ENCODE data around the gene DMRTA1. TPM values are rescaled to one million over a fixed set of nuclear protein-coding genes. Genes with fewer than 3 reads are reported as not detected.
"Not testable (repeated sequence)": the region's sequence is repeated elsewhere in the genome, so short reads cannot be mapped to it uniquely, and the experiment has no call there.

Gene DMRTA1, protein sequence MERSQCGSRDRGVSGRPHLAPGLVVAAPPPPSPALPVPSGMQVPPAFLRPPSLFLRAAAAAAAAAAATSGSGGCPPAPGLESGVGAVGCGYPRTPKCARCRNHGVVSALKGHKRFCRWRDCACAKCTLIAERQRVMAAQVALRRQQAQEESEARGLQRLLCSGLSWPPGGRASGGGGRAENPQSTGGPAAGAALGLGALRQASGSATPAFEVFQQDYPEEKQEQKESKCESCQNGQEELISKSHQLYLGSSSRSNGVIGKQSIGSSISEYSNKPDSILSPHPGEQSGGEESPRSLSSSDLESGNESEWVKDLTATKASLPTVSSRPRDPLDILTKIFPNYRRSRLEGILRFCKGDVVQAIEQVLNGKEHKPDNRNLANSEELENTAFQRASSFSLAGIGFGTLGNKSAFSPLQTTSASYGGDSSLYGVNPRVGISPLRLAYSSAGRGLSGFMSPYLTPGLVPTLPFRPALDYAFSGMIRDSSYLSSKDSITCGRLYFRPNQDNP
- 0.88 and 1.8 TPM in 2 replicates for total RNA-seq

DNA sequence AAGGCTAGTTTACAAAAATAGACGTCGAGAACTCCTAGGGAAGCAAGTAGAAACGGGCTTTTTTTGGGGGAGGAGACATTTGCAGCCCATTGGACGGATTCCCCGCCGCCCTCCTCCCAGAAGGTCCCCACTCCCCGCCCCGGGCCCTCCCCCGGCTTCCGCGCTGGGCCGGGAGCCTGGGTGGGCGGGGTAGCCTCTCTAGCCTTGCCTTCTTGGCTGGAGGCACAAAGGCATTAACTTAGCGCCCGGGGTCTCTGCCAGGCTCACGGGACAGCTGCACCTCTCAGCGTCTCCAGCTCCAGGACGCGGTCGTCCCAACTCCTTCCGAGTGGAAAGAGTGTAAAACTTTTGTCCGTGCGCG is at the start of gene DMRTA1:
Gene DMRTA1, plus strand, starts transcription at position 236 of the 361 bp plus-strand sequence. CDS start 242 bp downstream, outside the sequence.
- no peak for DNase-seq (ENCODE audit: extremely low read depth, low read depth, low spot score)

DNA sequence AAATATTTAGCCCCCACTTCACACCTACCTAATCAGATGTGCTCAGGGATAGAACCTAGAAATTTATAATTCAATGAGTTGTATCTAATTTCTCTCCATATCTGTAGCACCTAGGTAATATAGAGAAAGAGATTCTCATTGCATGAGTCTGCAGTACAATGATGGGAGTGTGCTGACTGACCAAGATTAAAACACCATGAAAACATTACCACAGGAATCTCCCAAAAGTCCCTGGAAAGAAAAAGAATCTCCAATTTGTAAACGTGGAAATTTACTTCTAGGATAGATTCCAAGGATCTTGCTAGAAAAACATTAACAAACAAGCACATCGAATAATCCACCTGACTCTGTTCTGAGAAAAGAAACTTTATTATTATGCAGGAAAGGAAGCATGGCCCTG is 45.0 kb upstream of the DMRTA1 start:
- no peak for DNase-seq (ENCODE audit: extremely low read depth, low read depth, low spot score)

GRCh38 chr9:22405869-22406659 is 40.6 kb upstream of the DMRTA1 start:
- DNase-seq (ENCODE audit: extremely low read depth, low read depth, low spot score): no peak

DNA sequence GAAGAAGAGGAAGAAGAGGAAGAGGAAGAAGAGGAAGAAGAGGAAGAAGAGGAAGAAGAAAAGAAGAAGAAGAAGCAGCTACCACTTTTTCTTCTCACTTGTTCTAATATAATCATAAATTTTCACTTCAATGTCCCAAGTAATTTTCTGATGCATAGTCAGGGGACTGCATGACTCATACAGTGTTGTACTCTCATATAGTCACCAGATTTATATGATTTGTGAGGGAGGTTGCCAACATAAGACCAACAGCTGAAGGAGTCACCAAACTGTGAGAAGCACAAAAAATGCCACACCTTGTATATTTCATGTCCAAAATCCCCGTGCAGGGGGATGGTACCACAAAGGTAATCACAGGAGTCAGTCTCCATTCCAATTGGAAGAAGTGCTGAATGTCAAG is 32.7 kb upstream of the DMRTA1 start:
- no peak for DNase-seq (ENCODE audit: extremely low read depth, low read depth, low spot score)

DNA sequence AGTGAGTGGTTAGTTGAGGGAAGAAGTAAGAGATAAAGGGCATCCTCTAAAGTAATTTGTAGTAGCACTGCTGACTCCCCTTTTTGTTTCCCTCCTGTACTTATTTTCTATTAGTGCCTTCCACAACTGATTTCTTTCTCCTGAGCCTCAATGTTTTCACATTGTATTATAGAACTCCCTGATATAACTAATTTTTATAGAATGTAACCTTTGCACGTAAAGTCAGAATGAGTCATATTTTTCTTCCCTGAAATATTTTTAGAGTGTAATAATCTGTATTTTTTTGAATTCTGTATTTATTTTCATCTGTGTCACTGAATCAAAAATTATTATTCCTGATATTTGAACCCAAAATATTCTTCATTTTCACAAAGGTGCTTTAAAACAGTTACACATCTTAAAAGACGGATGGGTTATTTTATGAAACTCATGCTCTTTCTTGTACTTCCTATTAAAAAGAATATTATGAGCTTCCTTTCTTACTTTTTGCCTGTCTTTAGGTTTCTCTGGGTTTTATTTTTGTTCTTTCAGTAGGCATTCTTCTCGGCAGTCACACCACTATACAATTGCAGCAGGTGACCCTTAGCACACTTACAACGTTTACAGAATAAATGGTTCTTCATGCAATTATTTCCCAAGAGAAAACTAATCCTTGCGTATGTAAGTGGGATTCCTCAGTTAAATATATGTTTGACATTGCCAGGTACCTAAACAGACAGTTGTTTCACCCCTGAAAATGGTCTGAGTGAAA is 30.5 kb upstream of the DMRTA1 start:
- DNase-seq (ENCODE audit: extremely low read depth, low read depth, low spot score): no peak

DNA sequence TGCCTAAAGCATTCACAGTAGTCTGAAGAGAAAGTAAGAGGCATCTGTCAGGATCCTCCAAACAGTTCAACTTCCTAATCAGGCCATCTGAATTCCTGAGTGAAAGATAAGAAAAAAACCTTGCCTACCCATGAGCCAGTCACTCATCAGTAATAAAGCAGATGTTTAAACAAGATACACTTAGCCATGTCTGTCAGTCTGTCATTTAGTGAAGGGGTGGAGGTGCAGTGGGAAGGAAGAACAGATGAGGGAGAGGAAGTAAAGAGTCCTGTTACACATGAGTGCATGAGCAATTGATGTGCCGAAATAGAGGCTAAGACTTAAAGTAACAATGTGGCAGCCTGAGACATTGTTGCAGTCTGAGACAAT is 29.9 kb upstream of the DMRTA1 start:
- DNase-seq (ENCODE audit: extremely low read depth, low read depth, low spot score): no peak

- DNase-seq (ENCODE audit: extremely low read depth, low read depth, low spot score): no peak
These were observed 23.1 kb upstream of the DMRTA1 start for GRCh38 chr9:22423566-22423965.

DNA sequence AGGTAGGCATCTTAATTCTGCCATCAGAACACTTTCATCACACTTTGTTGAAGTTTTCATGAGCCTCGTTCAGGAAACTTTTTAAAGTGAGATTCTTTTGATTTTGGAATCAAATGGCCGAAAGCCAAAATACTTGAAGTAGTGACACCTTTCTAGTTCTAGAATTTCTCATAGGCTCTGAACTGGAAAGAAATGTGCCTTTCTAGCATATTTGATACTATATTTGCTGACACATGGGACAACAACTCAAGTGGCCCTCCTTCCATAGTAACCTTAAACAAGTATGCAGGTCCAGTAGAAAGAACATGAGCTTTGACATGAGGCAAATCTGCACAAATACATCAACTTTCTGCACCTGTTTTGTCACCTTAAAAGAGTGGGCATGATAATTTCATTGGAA is 22.0 kb upstream of the DMRTA1 start:
- no peak for DNase-seq (ENCODE audit: extremely low read depth, low read depth, low spot score)

- no peak for DNase-seq (ENCODE audit: extremely low read depth, low read depth, low spot score)
These were observed 21.1 kb upstream of the DMRTA1 start for GRCh38 chr9:22425551-22425950.

GRCh38 chr9:22427226-22427880 is 19.3 kb upstream of the DMRTA1 start:
- no peak for DNase-seq (ENCODE audit: extremely low read depth, low read depth, low spot score)

- DNase-seq (ENCODE audit: extremely low read depth, low read depth, low spot score): no peak
These were observed 12.9 kb upstream of the DMRTA1 start for GRCh38 chr9:22433691-22434090.

GRCh38 chr9:22435252-22435651 is 11.4 kb upstream of the DMRTA1 start:
- not testable (repeated sequence) for DNase-seq (ENCODE audit: extremely low read depth, low read depth, low spot score)

GRCh38 chr9:22437461-22438067 is 9.1 kb upstream of the DMRTA1 start:
- DNase-seq (ENCODE audit: extremely low read depth, low read depth, low spot score): not testable (repeated sequence)

DNA sequence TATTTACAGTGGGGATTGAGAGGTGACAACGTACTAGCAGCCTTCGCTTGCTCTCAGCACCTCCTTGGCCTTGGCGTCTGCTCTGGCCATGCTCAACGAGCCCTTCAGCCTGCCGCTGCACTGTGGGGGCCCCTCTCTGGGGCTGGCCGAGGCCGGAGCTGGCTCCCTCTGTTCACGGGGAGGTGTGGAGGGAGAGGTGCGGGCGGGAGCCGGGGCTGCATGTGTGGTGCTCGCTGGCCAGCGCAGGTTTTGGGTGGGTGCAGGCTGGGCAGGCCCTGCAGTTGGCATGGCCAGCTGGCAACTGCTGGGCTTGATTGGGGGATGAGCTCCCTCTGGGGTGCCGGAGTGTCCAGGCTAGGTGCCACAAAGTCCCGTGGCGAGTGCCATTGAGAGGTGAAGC is 5.8 kb upstream of the DMRTA1 start:
- no peak for DNase-seq (ENCODE audit: extremely low read depth, low read depth, low spot score)

DNA sequence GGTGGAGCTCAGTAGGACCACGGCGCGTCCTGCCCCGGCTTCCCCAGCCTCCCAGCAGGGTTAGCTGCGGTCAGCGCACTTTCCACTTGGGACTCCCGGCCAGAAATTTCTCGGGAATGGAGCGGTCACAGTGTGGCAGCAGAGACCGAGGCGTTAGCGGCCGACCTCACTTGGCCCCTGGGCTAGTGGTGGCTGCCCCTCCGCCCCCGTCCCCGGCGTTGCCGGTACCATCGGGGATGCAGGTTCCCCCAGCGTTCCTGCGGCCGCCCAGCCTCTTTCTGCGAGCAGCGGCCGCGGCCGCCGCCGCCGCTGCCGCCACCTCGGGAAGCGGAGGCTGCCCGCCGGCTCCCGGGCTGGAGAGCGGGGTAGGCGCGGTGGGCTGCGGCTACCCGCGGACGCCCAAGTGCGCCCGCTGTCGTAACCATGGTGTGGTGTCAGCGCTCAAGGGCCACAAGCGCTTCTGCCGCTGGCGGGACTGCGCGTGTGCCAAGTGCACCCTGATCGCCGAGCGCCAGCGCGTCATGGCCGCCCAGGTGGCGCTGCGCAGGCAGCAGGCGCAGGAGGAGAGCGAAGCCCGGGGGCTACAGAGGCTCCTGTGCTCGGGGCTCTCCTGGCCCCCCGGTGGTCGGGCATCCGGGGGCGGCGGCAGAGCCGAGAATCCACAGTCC is 460 bp downstream of the DMRTA1 start:
- DNase-seq (ENCODE audit: extremely low read depth, low read depth, low spot score): no peak

GRCh38 chr9:22447618-22448305 is 1.1 kb downstream of the DMRTA1 start:
- no peak for DNase-seq (ENCODE audit: extremely low read depth, low read depth, low spot score)

DNA sequence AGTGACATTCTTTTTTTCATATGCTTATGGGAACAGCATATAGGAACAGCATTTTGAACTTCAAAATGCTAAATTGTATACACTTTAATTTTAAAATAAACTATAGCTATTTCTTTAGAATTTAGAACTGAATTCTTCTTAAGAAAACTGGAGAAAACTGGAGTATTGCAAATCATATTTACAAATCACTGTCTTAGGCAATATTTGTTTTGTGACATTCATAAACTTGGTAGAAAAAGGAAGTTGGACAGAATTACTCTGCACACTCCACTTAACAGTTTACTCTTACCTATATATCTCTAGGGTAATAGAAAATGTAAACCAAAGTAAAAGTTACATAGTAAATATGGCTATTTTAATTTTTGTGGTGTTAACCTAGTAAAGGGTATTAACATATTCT is 3.1 kb downstream of the DMRTA1 start:
- DNase-seq (ENCODE audit: extremely low read depth, low read depth, low spot score): no peak

DNA sequence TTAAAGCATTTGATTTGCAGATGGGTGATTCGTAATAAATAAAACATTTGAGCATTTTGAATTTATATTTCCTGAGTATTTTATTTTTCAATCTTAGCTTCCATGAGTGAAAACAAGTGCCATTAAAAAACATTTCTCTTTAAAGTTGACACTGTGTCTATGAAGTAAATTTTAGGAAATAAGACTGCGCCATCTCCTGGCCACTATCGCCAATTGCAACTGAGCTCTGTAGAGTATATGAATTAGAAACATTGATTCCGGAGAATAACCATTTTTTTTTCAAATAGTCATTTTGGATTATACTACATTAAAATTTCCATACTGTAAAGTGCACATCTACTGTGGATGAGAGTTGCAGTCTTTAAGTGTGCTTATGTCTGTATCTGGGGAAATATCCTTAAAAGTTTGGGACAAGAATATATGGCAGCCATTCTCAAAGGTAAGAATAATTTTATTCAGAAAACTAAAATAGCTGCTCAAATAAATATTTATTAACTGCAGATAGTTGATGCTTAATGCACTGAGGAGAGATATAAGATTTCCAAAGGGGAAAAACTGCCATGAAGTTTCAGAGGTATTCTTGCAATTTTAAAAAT is 5.9 kb downstream of the DMRTA1 start:
- DNase-seq (ENCODE audit: extremely low read depth, low read depth, low spot score): no peak

DNA sequence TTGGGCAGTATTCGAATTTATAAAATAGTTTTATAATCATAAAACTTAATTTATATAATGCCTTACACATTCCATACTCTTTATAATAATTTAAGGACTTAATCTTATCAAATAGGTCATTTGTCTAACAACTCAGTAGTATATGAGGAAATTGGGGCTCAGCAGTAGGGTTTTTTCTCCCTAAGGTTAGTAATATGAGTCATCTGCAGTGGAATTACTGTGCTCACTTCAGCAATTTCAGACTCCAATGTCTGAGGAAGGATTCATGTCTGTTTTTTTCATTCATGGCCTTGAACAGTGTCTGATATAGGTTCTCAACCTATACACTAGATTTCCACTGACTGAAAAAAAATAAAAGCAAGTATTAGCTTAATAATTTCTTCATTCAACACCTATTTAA is 7.4 kb downstream of the DMRTA1 start:
- DNase-seq (ENCODE audit: extremely low read depth, low read depth, low spot score): no peak

Measured in glomerular endothelial cell (primary cell).